Epithelial cell of esophagus (primary cell): ENCODE data around the gene ZNF568.

Source experiments
- DNase-seq: peaks from one replicate; pipeline ENCODE4 v3.0.0; 2010; ENCODE audit warnings: low read depth
- H3K4me3 ChIP-seq: 2 replicates; pipeline ENCODE4 v1.5.1; 2011; ENCODE audit warnings: mild to moderate bottlenecking, low read length, control low read depth
- CTCF ChIP-seq: IDR thresholded peaks from 2 replicates; pipeline ENCODE4 v1.5.1; 2011; ENCODE audit warnings: low read depth, mild to moderate bottlenecking, low read length, control low read depth, inconsistent platforms; ENCODE audit not compliant: insufficient read depth; ENCODE audit errors: missing control alignments

Gene ZNF568

GRCh38 chr19:36997843-36998235 lies 81.7 kb downstream of the ZNF568 start:
- DNase-seq, result no peak
- H3K4me3 ChIP-seq, result no peak overlapping the region
- TF ChIP-seq CTCF, result no peak

GRCh38 chr19:36999313-36999712 lies 83.2 kb downstream of the ZNF568 start:
- DNase-seq, result no peak
- no peak overlapping the region for H3K4me3 ChIP-seq
- TF ChIP-seq CTCF, result no peak

GRCh38 chr19:37007587-37008220 lies 91.6 kb downstream of the ZNF568 start:
- peak overlapping the region; percentile 28 for H3K4me3 ChIP-seq
- no peak for TF ChIP-seq CTCF
- no peak for DNase-seq

GRCh38 chr19:37009871-37010270 lies 93.7 kb downstream of the ZNF568 start:
- no peak overlapping the region for H3K4me3 ChIP-seq
- DNase-seq, result no peak
- no peak for TF ChIP-seq CTCF

- no peak overlapping the region for H3K4me3 ChIP-seq
- no peak for TF ChIP-seq CTCF
- DNase-seq, result no peak
Observed at GRCh38 chr19:37012093-37012745, 96.1 kb downstream of the ZNF568 start.

GRCh38 chr19:37014456-37014855 lies 98.3 kb downstream of the ZNF568 start:
- H3K4me3 ChIP-seq, result no peak overlapping the region
- no peak for TF ChIP-seq CTCF

GRCh38 chr19:37045140-37045539 lies 129.0 kb downstream of the ZNF568 start:
- TF ChIP-seq CTCF, result no peak

More at GRCh38 chr19:37014456-37014855, 98.3 kb downstream of the ZNF568 start:
- DNase-seq, result no peak

More at GRCh38 chr19:37045140-37045539, 129.0 kb downstream of the ZNF568 start:
- no peak overlapping the region for H3K4me3 ChIP-seq
- DNase-seq, result no peak
